Measurements from ENCODE around the gene CFAP61. TPM values are rescaled to one million over a fixed set of nuclear protein-coding genes. Genes with fewer than 3 reads are reported as not detected.
"Not testable (repeated sequence)": the region's sequence is repeated elsewhere in the genome, so short reads cannot be mapped to it uniquely, and the experiment has no call there.

The CFAP61 gene
- polyA plus RNA-seq, 3 donors from 2014 or later = 1.3 to 3.2 TPM; not detected in 1

- H3K4me3 Mint-ChIP-seq = peak overlapping the region; percentile 64 to 86 (median 70)
- peak; percentile 87 to 90 (median 88) for DNase-seq
- peaks cover 1 to 18% (median 16%) of the 10 kb centered on the region in 6 donors for H3K9me3 Mint-ChIP-seq
- H3K27me3 Mint-ChIP-seq (ENCODE audit: low read depth in 3 of 3) = peaks cover 8 to 16% (median 9%) of the 10 kb centered on the region in 3 donors
- H3K27ac Mint-ChIP-seq = peak overlapping the region; percentile 92 to 99 (median 97)
- peaks cover 8 to 15% (median 10%) of the 10 kb centered on the region in 3 donors for H3K36me3 Mint-ChIP-seq
- peaks cover 48 to 50% of the 10 kb centered on the region in 2 donors for H3K4me1 Mint-ChIP-seq
Observed at GRCh38 chr20:20215976-20216727, 163.8 kb downstream of the CFAP61 start.

GRCh38 chr20:20216941-20217340 is 164.6 kb downstream of the CFAP61 start:
- Mint-ChIP-seq H3K36me3 (peaks cover 10 to 18% (median 11%) of the 10 kb centered on the region in 3 donors), H3K4me1 (peaks cover 48 to 50% of the 10 kb centered on the region in 2 donors), H3K9me3 (peaks cover 1 to 18% (median 16%) of the 10 kb centered on the region in 6 donors), H3K27me3 (ENCODE audit: low read depth in 3 of 3) (peaks cover 8 to 14% (median 9%) of the 10 kb centered on the region in 3 donors), H3K27ac (peak overlapping the region; percentile 92 to 99 (median 97)), H3K4me3 (peak overlapping the region; percentile 64 to 86 (median 70))
- DNase-seq = peak in 2 of 3 donors; percentile 39

GRCh38 chr20:20217621-20218020 is 165.3 kb downstream of the CFAP61 start:
- H3K27ac Mint-ChIP-seq = peak overlapping the region; percentile 92 to 99 (median 97)
- H3K36me3 Mint-ChIP-seq = peaks cover 10 to 18% (median 11%) of the 10 kb centered on the region in 3 donors
- peak overlapping the region; percentile 9 to 57 (median 42) for H3K4me3 Mint-ChIP-seq

GRCh38 chr20:20218106-20218505 is 165.8 kb downstream of the CFAP61 start:
- peaks cover 48 to 50% of the 10 kb centered on the region in 2 donors for H3K4me1 Mint-ChIP-seq
- peaks cover 10 to 18% (median 11%) of the 10 kb centered on the region in 3 donors for H3K36me3 Mint-ChIP-seq
- peak overlapping the region; percentile 92 to 99 (median 97) for H3K27ac Mint-ChIP-seq
- peaks cover 1 to 18% (median 16%) of the 10 kb centered on the region in 6 donors for H3K9me3 Mint-ChIP-seq
- peaks cover 8 to 14% (median 9%) of the 10 kb centered on the region in 3 donors for H3K27me3 Mint-ChIP-seq (ENCODE audit: low read depth in 3 of 3)
- DNase-seq = not testable (repeated sequence)
- peak overlapping the region in 1 of 5 donors; percentile 57 for H3K4me3 Mint-ChIP-seq

More at GRCh38 chr20:20217621-20218020, 165.3 kb downstream of the CFAP61 start:
- Mint-ChIP-seq H3K9me3 (peaks cover 1 to 18% (median 16%) of the 10 kb centered on the region in 6 donors), H3K4me1 (peaks cover 48 to 50% of the 10 kb centered on the region in 2 donors), H3K27me3 (ENCODE audit: low read depth in 3 of 3) (peaks cover 8 to 14% (median 9%) of the 10 kb centered on the region in 3 donors)
- no peak for DNase-seq

- peaks cover 44 to 46% of the 10 kb centered on the region in 2 donors for H3K4me1 Mint-ChIP-seq
- no peak for DNase-seq
- H3K27ac Mint-ChIP-seq = peak overlapping the region in 5 of 6 donors; percentile 54 to 99 (median 98)
- H3K4me3 Mint-ChIP-seq = no peak overlapping the region
- H3K36me3 Mint-ChIP-seq = peaks cover 10 to 18% (median 11%) of the 10 kb centered on the region in 3 donors
- peaks cover 1 to 18% (median 16%) of the 10 kb centered on the region in 6 donors for H3K9me3 Mint-ChIP-seq
- H3K27me3 Mint-ChIP-seq (ENCODE audit: low read depth in 3 of 3) = peaks cover 6 to 12% (median 12%) of the 10 kb centered on the region in 3 donors
Observed at GRCh38 chr20:20219016-20219415, 166.7 kb downstream of the CFAP61 start.

- Mint-ChIP-seq H3K27me3 (ENCODE audit: low read depth in 3 of 3) (peaks cover 6 to 12% (median 12%) of the 10 kb centered on the region in 3 donors), H3K4me1 (peaks cover 34 to 36% of the 10 kb centered on the region in 2 donors), H3K9me3 (peaks cover 0 to 18% (median 16%) of the 10 kb centered on the region in 6 donors), H3K36me3 (peaks cover 10 to 18% (median 11%) of the 10 kb centered on the region in 3 donors), H3K4me3 (no peak overlapping the region), H3K27ac (peak overlapping the region in 3 of 6 donors; percentile 71 to 98 (median 94))
- no peak for DNase-seq
Observed at GRCh38 chr20:20220134-20220533, 167.8 kb downstream of the CFAP61 start.

- DNase-seq = no peak
- Mint-ChIP-seq H3K4me3 (no peak overlapping the region), H3K4me1 (peaks cover 12 to 18% of the 10 kb centered on the region in 2 donors), H3K27ac (peak overlapping the region in 2 of 6 donors; percentile 10 to 41), H3K36me3 (peaks cover 2 to 9% (median 6%) of the 10 kb centered on the region in 3 donors), H3K9me3 (peaks cover 0 to 21% (median 6%) of the 10 kb centered on the region in 6 donors), H3K27me3 (ENCODE audit: low read depth in 3 of 3) (peaks cover 0 to 8% (median 3%) of the 10 kb centered on the region in 3 donors)
Observed at GRCh38 chr20:20223981-20224380, 171.6 kb downstream of the CFAP61 start.

GRCh38 chr20:20224806-20225205 is 172.5 kb downstream of the CFAP61 start:
- peak overlapping the region in 2 of 6 donors; percentile 40 to 42 for H3K27ac Mint-ChIP-seq
- H3K4me1 Mint-ChIP-seq = peaks cover 12 to 18% of the 10 kb centered on the region in 2 donors
- no peak for DNase-seq
- peaks cover 0 to 4% (median 4%) of the 10 kb centered on the region in 3 donors for H3K36me3 Mint-ChIP-seq
- peaks cover 0 to 8% (median 4%) of the 10 kb centered on the region in 3 donors for H3K27me3 Mint-ChIP-seq (ENCODE audit: low read depth in 3 of 3)
- H3K4me3 Mint-ChIP-seq = no peak overlapping the region
- peaks cover 0 to 13% (median 0%) of the 10 kb centered on the region in 6 donors for H3K9me3 Mint-ChIP-seq

- Mint-ChIP-seq H3K4me1 (peaks cover 12 to 18% of the 10 kb centered on the region in 2 donors), H3K27me3 (ENCODE audit: low read depth in 3 of 3) (peaks cover 0 to 6% (median 4%) of the 10 kb centered on the region in 3 donors), H3K9me3 (peaks cover 0 to 12% (median 0%) of the 10 kb centered on the region in 6 donors), H3K27ac (peak overlapping the region in 2 of 6 donors; percentile 40 to 42), H3K36me3 (peaks cover 0 to 4% (median 4%) of the 10 kb centered on the region in 3 donors), H3K4me3 (no peak overlapping the region)
- no peak for DNase-seq
Observed at GRCh38 chr20:20225325-20226043, 173.2 kb downstream of the CFAP61 start.

GRCh38 chr20:20226554-20226953 is 174.2 kb downstream of the CFAP61 start:
- Mint-ChIP-seq H3K27me3 (ENCODE audit: low read depth in 3 of 3) (peaks cover 0 to 4% (median 4%) of the 10 kb centered on the region in 3 donors), H3K4me3 (no peak overlapping the region), H3K27ac (peak overlapping the region in 3 of 6 donors; percentile 17 to 42 (median 38)), H3K9me3 (peaks cover 0 to 12% (median 0%) of the 10 kb centered on the region in 6 donors), H3K4me1 (peaks cover 12 to 19% of the 10 kb centered on the region in 2 donors), H3K36me3 (peaks cover 0 to 3% (median 3%) of the 10 kb centered on the region in 3 donors)
- no peak for DNase-seq

- Mint-ChIP-seq H3K4me1 (peaks cover 12 to 21% of the 10 kb centered on the region in 2 donors), H3K4me3 (no peak overlapping the region), H3K36me3 (no peaks in the 10 kb centered on the region), H3K9me3 (peaks cover 0 to 12% (median 0%) of the 10 kb centered on the region in 6 donors), H3K27ac (no peak overlapping the region), H3K27me3 (ENCODE audit: low read depth in 3 of 3) (peaks cover 0 to 4% (median 4%) of the 10 kb centered on the region in 3 donors)
- DNase-seq = no peak
Observed at GRCh38 chr20:20227013-20227571, 174.8 kb downstream of the CFAP61 start.

- peaks cover 22 to 31% of the 10 kb centered on the region in 2 donors for H3K4me1 Mint-ChIP-seq
- no peak for DNase-seq
- no peak overlapping the region for H3K27ac Mint-ChIP-seq
- no peaks in the 10 kb centered on the region for H3K36me3 Mint-ChIP-seq
- H3K4me3 Mint-ChIP-seq = no peak overlapping the region
- H3K9me3 Mint-ChIP-seq = peaks cover 0 to 12% (median 0%) of the 10 kb centered on the region in 6 donors
- H3K27me3 Mint-ChIP-seq (ENCODE audit: low read depth in 3 of 3) = peaks cover 0 to 4% (median 2%) of the 10 kb centered on the region in 3 donors
Observed at GRCh38 chr20:20228351-20228750, 176.0 kb downstream of the CFAP61 start.

GRCh38 chr20:20229595-20229994 is 177.3 kb downstream of the CFAP61 start:
- H3K36me3 Mint-ChIP-seq = no peaks in the 10 kb centered on the region
- no peak overlapping the region for H3K27ac Mint-ChIP-seq
- H3K4me1 Mint-ChIP-seq = peaks cover 22 to 33% of the 10 kb centered on the region in 2 donors
- H3K4me3 Mint-ChIP-seq = no peak overlapping the region
- H3K27me3 Mint-ChIP-seq (ENCODE audit: low read depth in 3 of 3) = peaks cover 0 to 4% (median 2%) of the 10 kb centered on the region in 3 donors
- no peak for DNase-seq
- H3K9me3 Mint-ChIP-seq = peaks cover 0 to 12% (median 0%) of the 10 kb centered on the region in 6 donors

Data from immature natural killer cell (primary cell).